Esophagus squamous epithelium (tissue), 4 donors: ENCODE data around the gene PANK4.
A peak's percentile ranks its signal among the peaks of the same experiment; 100 is the strongest.

Experiments
- CTCF ChIP-seq, 6 experiments: fragments of 450-650 bp in 4 of 6; fragments of 200-600 bp in 2 of 6; sonication (generic) in 2 of 6; IDR thresholded peaks; one replicate each; pipeline ENCODE4 v1.5.1; 2016 to 2019; ENCODE audit warnings: antibody characterized with exemption in 6 of 6, mild to moderate bottlenecking in 4 of 6, moderate library complexity in 4 of 6
- POLR2A ChIP-seq, 4 donors: fragments of 450-650 bp; IDR thresholded peaks; one replicate each; pipeline ENCODE4 v1.6.1; 2017; ENCODE audit warnings: antibody characterized with exemption in 4 of 4, mild to moderate bottlenecking in 4 of 4, moderate library complexity in 3 of 4

- no peak for TF ChIP-seq POLR2A (IDR thresholded peaks at IDR 0.05)
- TF ChIP-seq CTCF (IDR thresholded peaks at IDR 0.05): peak in 3 of 6 experiments; percentile 25 to 54 (median 35)
These were observed 35.8 kb upstream of the PANK4 start for GRCh38 chr1:2561898-2562895.
